Thoracic aorta (tissue), 2 donors: ENCODE results near the gene GATAD2A. TPM values are rescaled to one million over a fixed set of nuclear protein-coding genes. Genes with fewer than 3 reads are reported as not detected.

Source experiments
- ATAC-seq: fragments of 150-250 bp; one replicate; pipeline ENCODE4 v1.8.0; 2017; ENCODE audit warnings: low read depth; ENCODE audit not compliant: insufficient number of reproducible peaks, low FRiP score
- DNase-seq: peaks from one replicate; pipeline ENCODE4 v3.0.0-alpha.2; 2020; ENCODE audit warnings: low spot score
- H3K27ac ChIP-seq, 2 donors: fragments of 200-600 bp; sonication (generic); 1 replicate in 1 of 2; 2 replicates in 1 of 2; pipeline ENCODE4 v1.5.1; 2016; ENCODE audit warnings: mild to moderate bottlenecking in 2 of 2, moderate library complexity in 2 of 2
- H3K27me3 ChIP-seq: fragments of 200-600 bp; sonication (generic); replicated peaks from 2 replicates; pipeline ENCODE4 v1.6.0; 2016; ENCODE audit warnings: mild to moderate bottlenecking; ENCODE audit not compliant: insufficient read depth
- H3K36me3 ChIP-seq: fragments of 200-600 bp; sonication (generic); one replicate; pipeline ENCODE4 v1.5.1; 2016
- H3K4me1 ChIP-seq, 2 donors: fragments of 200-600 bp; sonication (generic); 1 replicate in 1 of 2; 2 replicates in 1 of 2; pipeline versions ENCODE4 v1.5.1 to v1.6.0; 2016; ENCODE audit warnings: low read depth in 2 of 2, mild to moderate bottlenecking in 1 of 2; ENCODE audit not compliant: control insufficient read depth in 1 of 2
- H3K4me3 ChIP-seq: fragments of 200-600 bp; sonication (generic); 2 replicates; pipeline ENCODE4 v1.5.1; 2016; ENCODE audit warnings: mild to moderate bottlenecking
- H3K9me3 ChIP-seq: fragments of 200-600 bp; sonication (generic); 2 replicates; pipeline ENCODE4 v1.5.1; 2016
- CTCF ChIP-seq: fragments of 200-600 bp; sonication (generic); IDR thresholded peaks from one replicate; pipeline ENCODE4 v1.5.1; 2019; ENCODE audit warnings: antibody characterized with exemption
- total RNA-seq, 2 donors: library from RNA; depleted of rRNA; stranded (reverse); fragments of >200 nt; gene quantifications; one replicate each; pipeline versions ENCODE4 v1.1.0 to v1.2.3, GENCODE V29; 2016

Gene GATAD2A
- total RNA-seq, 2 donors from 2014 or later: 55.9 to 79.1 TPM

- Histone ChIP-seq H3K36me3 (peaks cover under 1% of the 10 kb centered on the region), H3K9me3 (no peaks in the 10 kb centered on the region), H3K27me3 (no peaks in the 10 kb centered on the region), H3K27ac (no peak overlapping the region), H3K4me1 (peaks cover 5 to 11% of the 10 kb centered on the region in 2 donors), H3K4me3 (no peak overlapping the region)
- TF ChIP-seq CTCF: no peak
- DNase-seq: no peak
- no peak for ATAC-seq
Observed at GRCh38 chr19:19362075-19362474, 43.4 kb upstream of the GATAD2A start.

- TF ChIP-seq CTCF: peak; percentile 92
- Histone ChIP-seq H3K4me3 (peak overlapping the region; percentile 8), H3K9me3 (no peaks in the 10 kb centered on the region), H3K36me3 (no peaks in the 10 kb centered on the region), H3K27me3 (no peaks in the 10 kb centered on the region), H3K27ac (no peak overlapping the region), H3K4me1 (peaks cover 5 to 11% of the 10 kb centered on the region in 2 donors)
- ATAC-seq: peak; percentile 27
- no peak for DNase-seq
Observed at GRCh38 chr19:19366434-19367396, 38.8 kb upstream of the GATAD2A start.

- no peak overlapping the region for H3K4me3 ChIP-seq
- ATAC-seq (no peak), DNase-seq (no peak)
- peaks cover 5 to 11% of the 10 kb centered on the region in 2 donors for H3K4me1 ChIP-seq
- H3K36me3 ChIP-seq: no peaks in the 10 kb centered on the region
- no peaks in the 10 kb centered on the region for H3K27me3 ChIP-seq
- no peak overlapping the region for H3K27ac ChIP-seq
- TF ChIP-seq CTCF: no peak
- H3K9me3 ChIP-seq: no peaks in the 10 kb centered on the region
Observed at GRCh38 chr19:19368087-19368486, 37.4 kb upstream of the GATAD2A start.

- Histone ChIP-seq H3K9me3 (no peaks in the 10 kb centered on the region), H3K36me3 (no peaks in the 10 kb centered on the region), H3K27ac (no peak overlapping the region), H3K4me3 (no peak overlapping the region), H3K27me3 (no peaks in the 10 kb centered on the region), H3K4me1 (peaks cover 0 to 5% of the 10 kb centered on the region in 2 donors)
- no peak for ATAC-seq
- no peak for DNase-seq
- TF ChIP-seq CTCF: no peak
Observed at GRCh38 chr19:19371059-19371458, 34.4 kb upstream of the GATAD2A start.

GRCh38 chr19:19372656-19373416 lies 32.6 kb upstream of the GATAD2A start:
- H3K27ac ChIP-seq: peak overlapping the region in 1 of 2 donors; percentile 49
- DNase-seq: no peak

More at GRCh38 chr19:19372656-19373416, 32.6 kb upstream of the GATAD2A start:
- H3K4me3 ChIP-seq: no peak overlapping the region
- no peaks in the 10 kb centered on the region for H3K9me3 ChIP-seq
- H3K27me3 ChIP-seq: no peaks in the 10 kb centered on the region
- H3K36me3 ChIP-seq: no peaks in the 10 kb centered on the region
- H3K4me1 ChIP-seq: peaks cover 0 to 7% of the 10 kb centered on the region in 2 donors
- TF ChIP-seq CTCF: no peak
- ATAC-seq: peak; percentile 43
